Loucy (cell line): ENCODE results near the gene ALDH7A1.

ENCODE experiments used
- EZH2phosphoT487 ChIP-seq: fragments of 200-600 bp; IDR thresholded peaks from 2 replicates; pipeline ENCODE4 v1.6.1; 2018; ENCODE audit warnings: antibody characterized with exemption, mild to moderate bottlenecking, moderate library complexity, borderline replicate concordance
- TF ChIP-seq, protein P1 (sequence below): fragments of 200-600 bp; sonication (generic); conservative IDR thresholded peaks from 2 replicates; pipeline ENCODE4 v1.5.1; 2014; ENCODE audit warnings: mild to moderate bottlenecking, antibody characterized with exemption, low read length

DNA sequence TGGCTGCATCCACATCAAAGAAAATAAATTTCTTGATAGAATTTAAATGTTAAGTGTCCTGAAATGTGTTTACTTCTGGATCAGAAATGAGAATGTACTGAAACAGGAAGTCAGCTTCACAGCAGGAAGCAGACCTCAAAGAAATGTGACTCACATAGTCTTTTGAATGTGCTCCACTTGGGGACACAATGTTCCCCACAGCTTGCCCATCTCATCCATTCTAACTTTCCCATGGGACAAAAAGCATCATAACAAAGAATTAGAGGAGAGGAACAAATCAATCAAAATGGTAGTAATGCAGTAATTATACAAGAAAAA lies 86.1 kb downstream of the ALDH7A1 start:
- TF ChIP-seq, protein P1, sequence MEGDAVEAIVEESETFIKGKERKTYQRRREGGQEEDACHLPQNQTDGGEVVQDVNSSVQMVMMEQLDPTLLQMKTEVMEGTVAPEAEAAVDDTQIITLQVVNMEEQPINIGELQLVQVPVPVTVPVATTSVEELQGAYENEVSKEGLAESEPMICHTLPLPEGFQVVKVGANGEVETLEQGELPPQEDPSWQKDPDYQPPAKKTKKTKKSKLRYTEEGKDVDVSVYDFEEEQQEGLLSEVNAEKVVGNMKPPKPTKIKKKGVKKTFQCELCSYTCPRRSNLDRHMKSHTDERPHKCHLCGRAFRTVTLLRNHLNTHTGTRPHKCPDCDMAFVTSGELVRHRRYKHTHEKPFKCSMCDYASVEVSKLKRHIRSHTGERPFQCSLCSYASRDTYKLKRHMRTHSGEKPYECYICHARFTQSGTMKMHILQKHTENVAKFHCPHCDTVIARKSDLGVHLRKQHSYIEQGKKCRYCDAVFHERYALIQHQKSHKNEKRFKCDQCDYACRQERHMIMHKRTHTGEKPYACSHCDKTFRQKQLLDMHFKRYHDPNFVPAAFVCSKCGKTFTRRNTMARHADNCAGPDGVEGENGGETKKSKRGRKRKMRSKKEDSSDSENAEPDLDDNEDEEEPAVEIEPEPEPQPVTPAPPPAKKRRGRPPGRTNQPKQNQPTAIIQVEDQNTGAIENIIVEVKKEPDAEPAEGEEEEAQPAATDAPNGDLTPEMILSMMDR: no peak
- no peak for TF ChIP-seq EZH2phosphoT487
